ENCODE results near the gene SMG7. TPM values are rescaled to one million over a fixed set of nuclear protein-coding genes. Genes with fewer than 3 reads are reported as not detected.

Gene SMG7
- total RNA-seq, 1 donor from 2014 or later: 26.4 TPM

DNA sequence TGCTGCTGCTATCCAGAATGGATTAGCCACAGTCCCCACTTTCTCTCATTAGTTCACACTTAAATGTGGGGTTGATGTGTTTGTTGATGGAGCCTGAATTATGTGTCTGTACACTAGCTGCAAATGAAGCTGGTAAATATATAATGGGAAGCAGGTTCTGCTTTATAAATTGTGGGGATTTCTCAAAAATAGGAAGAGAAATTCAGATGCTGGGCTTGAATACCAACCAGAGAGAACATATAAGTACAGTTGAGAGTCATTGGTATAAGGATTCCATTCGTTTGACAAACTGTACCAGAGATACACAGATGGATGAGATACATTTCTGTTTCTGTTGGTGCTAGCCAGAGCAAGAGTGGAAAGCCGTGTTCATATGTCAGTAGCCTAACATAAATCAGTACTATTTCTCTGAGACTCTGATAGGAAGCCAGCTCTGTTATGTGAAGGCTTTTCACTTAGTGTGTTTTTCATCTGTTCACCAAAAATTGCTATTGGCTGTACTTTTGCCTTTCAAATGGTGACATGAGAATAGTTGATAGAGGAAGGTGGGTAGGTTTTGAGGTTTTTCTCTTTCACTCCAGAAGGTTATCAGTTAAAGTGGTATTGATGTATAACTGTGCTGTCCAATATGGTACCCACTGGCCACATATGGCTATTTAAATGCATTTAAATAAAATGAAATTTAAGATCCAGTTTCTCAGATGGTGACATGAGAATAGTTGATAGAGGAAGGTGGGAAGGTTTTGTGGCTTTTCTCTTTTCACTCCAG, 15.6 kb downstream of the SMG7 start:
- Histone ChIP-seq H3K27ac (no peak overlapping the region), H3K4me1 (no peaks in the 10 kb centered on the region), H3K27me3 (no peaks in the 10 kb centered on the region), H3K4me3 (no peak overlapping the region), H3K36me3 (no peaks in the 10 kb centered on the region), H3K9me3 (no peaks in the 10 kb centered on the region)
- intact Hi-C loops (cut with DNase I): no loop called here
- TF ChIP-seq, protein P1, sequence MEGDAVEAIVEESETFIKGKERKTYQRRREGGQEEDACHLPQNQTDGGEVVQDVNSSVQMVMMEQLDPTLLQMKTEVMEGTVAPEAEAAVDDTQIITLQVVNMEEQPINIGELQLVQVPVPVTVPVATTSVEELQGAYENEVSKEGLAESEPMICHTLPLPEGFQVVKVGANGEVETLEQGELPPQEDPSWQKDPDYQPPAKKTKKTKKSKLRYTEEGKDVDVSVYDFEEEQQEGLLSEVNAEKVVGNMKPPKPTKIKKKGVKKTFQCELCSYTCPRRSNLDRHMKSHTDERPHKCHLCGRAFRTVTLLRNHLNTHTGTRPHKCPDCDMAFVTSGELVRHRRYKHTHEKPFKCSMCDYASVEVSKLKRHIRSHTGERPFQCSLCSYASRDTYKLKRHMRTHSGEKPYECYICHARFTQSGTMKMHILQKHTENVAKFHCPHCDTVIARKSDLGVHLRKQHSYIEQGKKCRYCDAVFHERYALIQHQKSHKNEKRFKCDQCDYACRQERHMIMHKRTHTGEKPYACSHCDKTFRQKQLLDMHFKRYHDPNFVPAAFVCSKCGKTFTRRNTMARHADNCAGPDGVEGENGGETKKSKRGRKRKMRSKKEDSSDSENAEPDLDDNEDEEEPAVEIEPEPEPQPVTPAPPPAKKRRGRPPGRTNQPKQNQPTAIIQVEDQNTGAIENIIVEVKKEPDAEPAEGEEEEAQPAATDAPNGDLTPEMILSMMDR (IDR thresholded peaks at IDR 0.05): no peak
- no peak for DNase-seq (ENCODE audit: low spot score in 2 of 2)

DNA sequence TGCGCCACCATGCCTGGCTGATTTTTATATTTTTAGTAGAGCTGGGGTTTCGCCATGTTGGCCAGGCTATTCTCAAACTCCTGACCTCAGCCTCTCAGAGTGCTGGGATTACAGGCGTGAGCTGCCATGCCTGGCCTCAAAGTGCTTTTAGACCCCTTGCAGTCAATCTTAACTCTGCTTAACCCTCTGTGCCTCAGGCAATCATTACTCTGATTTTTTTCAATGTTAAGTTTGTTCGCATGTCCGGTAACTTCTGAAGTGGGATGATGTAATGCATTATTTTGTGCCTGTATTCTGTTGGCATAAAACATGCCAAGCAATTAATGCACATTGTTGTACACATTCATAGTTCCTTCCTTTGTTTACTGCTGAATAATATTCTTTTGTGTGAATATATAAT, 18.6 kb downstream of the SMG7 start:
- intact Hi-C loops (cut with DNase I): no loop called here
- H3K27ac ChIP-seq: no peak overlapping the region
- no peaks in the 10 kb centered on the region for H3K27me3 ChIP-seq

DNA sequence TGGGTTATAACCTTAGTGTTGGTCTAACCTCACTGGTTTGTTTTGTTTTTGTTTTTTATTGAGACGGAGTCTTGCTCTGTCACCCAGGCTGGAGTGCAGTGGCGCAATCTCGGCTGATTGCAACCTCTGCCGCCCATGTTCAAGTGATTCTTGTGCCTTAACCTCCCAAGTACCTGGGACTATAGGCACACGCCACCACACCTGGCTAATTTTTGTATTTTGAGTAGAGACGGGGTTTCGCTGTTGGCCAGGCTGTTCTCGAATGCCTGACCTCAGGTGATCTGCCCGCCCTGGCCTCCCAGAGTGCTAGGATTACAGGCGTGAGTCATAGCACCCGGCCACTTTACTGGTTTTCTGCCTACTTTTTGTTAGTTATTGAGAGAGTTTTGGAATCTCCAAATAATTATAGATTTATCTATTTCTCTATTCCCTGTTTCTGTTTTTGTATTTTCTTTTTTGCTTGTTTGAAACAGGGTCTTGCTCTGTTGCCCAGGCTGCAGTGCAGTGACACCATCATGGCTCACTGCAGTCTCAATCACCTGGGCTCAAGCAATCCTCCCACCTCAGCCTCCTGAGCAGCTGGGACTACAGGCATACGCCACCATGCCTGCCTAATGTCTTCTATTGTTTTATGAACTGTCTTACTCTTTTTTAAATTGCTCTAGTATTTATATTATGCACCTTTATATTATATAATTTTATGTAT, 21.4 kb downstream of the SMG7 start:
- no peaks in the 10 kb centered on the region for H3K36me3 ChIP-seq
- H3K9me3 ChIP-seq: no peaks in the 10 kb centered on the region
- no peak overlapping the region for H3K4me3 ChIP-seq
- intact Hi-C loops (cut with DNase I): no loop called here
- TF ChIP-seq, protein P1 (IDR thresholded peaks at IDR 0.05): no peak
- H3K27me3 ChIP-seq: no peaks in the 10 kb centered on the region
- no peaks in the 10 kb centered on the region for H3K4me1 ChIP-seq
- no peak overlapping the region for H3K27ac ChIP-seq
- DNase-seq (ENCODE audit: low spot score in 2 of 2): no peak

More for the DNA sequence above, 18.6 kb downstream of the SMG7 start:
- Histone ChIP-seq H3K9me3 (no peaks in the 10 kb centered on the region), H3K4me3 (no peak overlapping the region), H3K36me3 (no peaks in the 10 kb centered on the region), H3K4me1 (no peaks in the 10 kb centered on the region)
- TF ChIP-seq, protein P1 (IDR thresholded peaks at IDR 0.05): no peak
- no peak for DNase-seq (ENCODE audit: low spot score in 2 of 2)

DNA sequence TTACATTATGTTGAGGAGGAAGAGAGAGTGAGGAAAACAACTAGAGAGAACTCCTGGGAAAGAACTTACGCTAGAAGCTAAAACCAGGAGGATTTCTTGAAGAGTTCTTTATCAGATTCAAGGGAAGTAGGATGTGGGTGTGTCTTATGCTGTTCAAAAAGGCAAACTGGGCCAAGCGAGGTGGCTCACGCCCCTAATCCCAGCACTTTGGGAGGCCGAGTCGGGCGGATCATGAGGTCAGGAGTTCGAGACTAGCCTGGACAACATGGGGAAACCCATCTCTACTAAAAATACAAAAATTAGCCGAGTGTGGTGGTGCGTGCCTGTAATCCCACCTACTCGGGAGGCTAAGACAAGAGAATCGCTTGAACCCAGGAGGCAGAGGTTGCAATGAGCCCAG, 23.1 kb downstream of the SMG7 start:
- no peaks in the 10 kb centered on the region for H3K36me3 ChIP-seq
- no peaks in the 10 kb centered on the region for H3K27me3 ChIP-seq
- H3K4me3 ChIP-seq: no peak overlapping the region
- DNase-seq (ENCODE audit: low spot score in 2 of 2): no peak
- H3K27ac ChIP-seq: no peak overlapping the region
- TF ChIP-seq, protein P1 (IDR thresholded peaks at IDR 0.05): no peak
- intact Hi-C loops (cut with DNase I): no loop called here
- no peaks in the 10 kb centered on the region for H3K9me3 ChIP-seq
- H3K4me1 ChIP-seq: no peaks in the 10 kb centered on the region

DNA sequence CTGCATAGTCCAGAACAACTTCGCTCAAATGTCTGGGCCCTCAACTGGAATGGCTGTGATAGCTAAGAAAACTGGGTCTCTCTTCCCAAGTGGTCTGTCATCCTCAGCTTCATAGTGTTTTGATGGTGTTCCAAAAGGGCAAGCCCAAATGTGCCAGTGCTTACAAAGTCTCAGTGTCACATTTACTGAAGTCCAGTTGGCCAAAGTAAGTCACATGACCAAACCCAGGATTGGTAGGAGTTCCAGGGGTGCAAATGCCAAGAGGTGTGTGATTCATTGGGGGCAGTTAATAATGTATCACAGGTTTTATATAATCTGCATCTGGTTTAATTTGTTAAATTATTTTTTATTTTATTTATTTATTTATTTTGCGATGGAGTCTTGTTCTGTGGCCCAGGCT, 24.9 kb downstream of the SMG7 start:
- no peak for DNase-seq (ENCODE audit: low spot score in 2 of 2)
- Histone ChIP-seq H3K9me3 (no peaks in the 10 kb centered on the region), H3K27me3 (no peaks in the 10 kb centered on the region), H3K4me3 (no peak overlapping the region), H3K4me1 (no peaks in the 10 kb centered on the region), H3K36me3 (no peaks in the 10 kb centered on the region), H3K27ac (no peak overlapping the region)
- TF ChIP-seq, protein P1 (IDR thresholded peaks at IDR 0.05): no peak
- intact Hi-C loops (cut with DNase I): no loop called here

Data from ascending aorta (tissue), 2 donors.